MM.1S (cell line): ENCODE results near the gene HSDL1.

Experiments used
- CTCF ChIP-seq: fragments of 300-600 bp; sonication (generic); IDR thresholded peaks from 2 replicates; pipeline ENCODE4 v1.5.1; 2016; ENCODE audit warnings: antibody characterized with exemption, low read length, mixed read lengths
- EZH2phosphoT487 ChIP-seq: fragments of 300-600 bp; sonication (generic); IDR thresholded peaks from 2 replicates; pipeline ENCODE4 v1.6.1; 2018; ENCODE audit warnings: antibody characterized with exemption, low read length

- no peak for TF ChIP-seq CTCF
- no peak for TF ChIP-seq EZH2phosphoT487
Measured at GRCh38 chr16:84183911-84184591, 39.1 kb upstream of the HSDL1 start.
